HCT116 (cell line): Measurements from ENCODE around the gene GPN1. TPM values are rescaled to one million over a fixed set of nuclear protein-coding genes. Genes with fewer than 3 reads are reported as not detected.

ENCODE experiments used
- ATAC-seq: fragments of 200-7000 bp; cut with Tn5 transposase; 2 replicates; pipeline ENCODE4 v1.9.1; 2020; ENCODE audit warnings: mild to moderate bottlenecking, moderate library complexity
- BruUV-seq: library from RNA; stranded (reverse); fragments of 400-500 nt; replicated peaks from 2 replicates; lab custom pipeline; 2021; lab: Mats Ljungman, UMichigan
- CTCF ChIA-PET: fragments of 300-600 bp; sonication (Branson Sonifier 250); formaldehyde crosslinking; loops from one replicate; lab custom pipeline; 2021; ENCODE audit warnings: antibody characterized with exemption; lab: Charles Lee
- POLR2A ChIA-PET: fragments of 300-600, 350-600 bp; sonication (Branson Sonifier 250); formaldehyde crosslinking; loops from one replicate; lab custom pipeline; 2021; ENCODE audit warnings: antibody characterized with exemption; lab: Charles Lee
- RAD21 ChIA-PET, 2 experiments: fragments of 300-600 bp; sonication (Branson Sonifier 250); formaldehyde crosslinking; loops; one replicate each; lab custom pipeline; 2023; ENCODE audit warnings: low total read pairs in 2 of 2; ENCODE audit not compliant: uncharacterized antibody in 2 of 2, unreplicated experiment in 2 of 2, low non-redundant PET in 1 of 2; lab: Charles Lee
- DNase-seq: peaks from one replicate; pipeline ENCODE4 v3.0.0-alpha.2; 2010; ENCODE audit warnings: low read depth, low spot score
- H2AFZ ChIP-seq: fragments of 200-600 bp; shearing (Covaris generic), sonication (generic); 2 replicates; pipeline ENCODE4 v1.6.1; 2017; ENCODE audit warnings: low read depth, mixed run types, mixed read lengths, antibody characterized with exemption, low read length; ENCODE audit not compliant: poor library complexity, severe bottlenecking
- H3K27ac ChIP-seq: 2 replicates; pipeline ENCODE4 v1.5.1; 2012; ENCODE audit warnings: low read depth, low read length
- H3K27me3 ChIP-seq: fragments of 200-600 bp; sonication (generic); 2 replicates; pipeline ENCODE4 v1.6.1; 2016; ENCODE audit warnings: mixed run types, low read length, mixed read lengths; ENCODE audit not compliant: insufficient read depth
- H3K36me3 ChIP-seq, 2 experiments: fragments of 200-500 bp in 1 of 2; fragments of 200-600 bp in 1 of 2; sonication (Bioruptor generic) in 1 of 2; sonication (generic) in 1 of 2; 2 replicates each; pipeline versions ENCODE4 v1.5.1 to v1.6.1; 2014 to 2016; ENCODE audit warnings: low read length in 2 of 2, inconsistent platforms in 1 of 2, mixed read lengths in 1 of 2, mixed run types in 1 of 2; ENCODE audit not compliant: insufficient read depth in 2 of 2, control insufficient read depth in 1 of 2
- H3K4me1 ChIP-seq, 2 experiments: fragments of 200-600 bp in 1 of 2; sonication (generic) in 1 of 2; 2 replicates each; pipeline versions ENCODE4 v1.5.1 to v1.6.1; 2012 to 2017; ENCODE audit warnings: low read length in 2 of 2, inconsistent platforms in 1 of 2, mild to moderate bottlenecking in 1 of 2, mixed read lengths in 1 of 2, mixed run types in 1 of 2, moderate library complexity in 1 of 2; ENCODE audit not compliant: insufficient read depth in 2 of 2, control insufficient read depth in 1 of 2
- H3K4me2 ChIP-seq: fragments of 200-600 bp; sonication (generic); 2 replicates; pipeline ENCODE4 v1.6.1; 2017; ENCODE audit warnings: mixed run types, low read length, mixed read lengths
- H3K4me3 ChIP-seq, 2 experiments: fragments of 200-600 bp in 1 of 2; sonication (generic) in 1 of 2; replicated peaks in 1 of 2; 2 replicates each; pipeline ENCODE4 v1.5.1; 2011 to 2016; ENCODE audit warnings: low read length in 2 of 2, control low read depth in 1 of 2, low read depth in 1 of 2, mild to moderate bottlenecking in 1 of 2, mixed read lengths in 1 of 2, mixed run types in 1 of 2
- H3K79me2 ChIP-seq: fragments of 200-600 bp; sonication (generic); 2 replicates; pipeline ENCODE4 v1.6.1; 2017; ENCODE audit warnings: mild to moderate bottlenecking, mixed run types, low read length, moderate library complexity, mixed read lengths; ENCODE audit not compliant: insufficient read depth
- H3K9ac ChIP-seq: fragments of 200-600 bp; sonication (generic); 2 replicates; pipeline ENCODE4 v1.6.1; 2016; ENCODE audit warnings: low read length, mixed read lengths
- H3K9me2 ChIP-seq: fragments of 200-600 bp; sonication (generic), shearing (Covaris generic); 2 replicates; pipeline ENCODE4 v1.6.1; 2017; ENCODE audit warnings: mixed run types, mild to moderate bottlenecking, moderate library complexity; ENCODE audit not compliant: insufficient read depth
- H3K9me3 ChIP-seq, 2 experiments: fragments of 200-500 bp in 1 of 2; fragments of 200-600 bp in 1 of 2; sonication (Bioruptor generic) in 1 of 2; sonication (generic) in 1 of 2; 2 replicates each; pipeline ENCODE4 v1.6.1; 2014 to 2017; ENCODE audit warnings: low read length in 2 of 2, mixed read lengths in 2 of 2, inconsistent platforms in 1 of 2, low read depth in 1 of 2, mild to moderate bottlenecking in 1 of 2, mixed run types in 1 of 2, moderate library complexity in 1 of 2; ENCODE audit not compliant: control insufficient read depth in 1 of 2, insufficient read depth in 1 of 2
- H4K20me1 ChIP-seq: fragments of 200-600 bp; sonication (generic), shearing (Covaris generic); 2 replicates; pipeline ENCODE4 v1.6.1; 2017; ENCODE audit warnings: mixed run types, mild to moderate bottlenecking, moderate library complexity; ENCODE audit not compliant: insufficient read depth
- CTCF ChIP-seq, 3 experiments: fragments of 200-600 bp in 1 of 3; sonication (generic) in 1 of 3; IDR thresholded peaks in 2 of 3; conservative IDR thresholded peaks in 1 of 3; 2 replicates each; pipeline ENCODE4 v1.5.1; 2012 to 2017; ENCODE audit warnings: low read depth in 2 of 3, low read length in 2 of 3, antibody characterized with exemption in 1 of 3, borderline replicate concordance in 1 of 3, control low read depth in 1 of 3, mild to moderate bottlenecking in 1 of 3, mixed read lengths in 1 of 3, mixed run types in 1 of 3, moderate library complexity in 1 of 3; ENCODE audit not compliant: insufficient read depth in 1 of 3
- ELF1 ChIP-seq: IDR thresholded peaks from 2 replicates; pipeline ENCODE4 v1.6.1; 2012; ENCODE audit warnings: low read depth, borderline replicate concordance
- EZH2phosphoT487 ChIP-seq: fragments of 200-600 bp; IDR thresholded peaks from 2 replicates; pipeline ENCODE4 v1.6.1; 2018; ENCODE audit warnings: antibody characterized with exemption, borderline replicate concordance
- POLR2A ChIP-seq: IDR thresholded peaks from 2 replicates; pipeline ENCODE4 v1.7.0; 2011; ENCODE audit warnings: borderline replicate concordance; ENCODE audit not compliant: insufficient read depth, insufficient read length; ENCODE audit errors: extremely low read depth
- RAD21 ChIP-seq: IDR thresholded peaks from 2 replicates; pipeline ENCODE4 v1.6.1; 2012; ENCODE audit warnings: low read depth, mild to moderate bottlenecking
- SIN3A ChIP-seq: IDR thresholded peaks from 2 replicates; pipeline ENCODE4 v1.6.1; 2012; ENCODE audit warnings: low read depth
- SRF ChIP-seq: IDR thresholded peaks from 2 replicates; pipeline ENCODE4 v1.6.1; 2012; ENCODE audit warnings: low read depth
- YY1 ChIP-seq: IDR thresholded peaks from 2 replicates; pipeline ENCODE4 v1.6.1; 2011; ENCODE audit warnings: low read length, low read depth, moderate library complexity, mild to moderate bottlenecking; ENCODE audit not compliant: insufficient replicate concordance; ENCODE audit errors: extremely low read depth
- intact Hi-C: fragments of 100-400 bp; cut with micrococcal nuclease; formaldehyde crosslinking; loops from 2 replicates; pipeline ENCODE4 v1.10.0; 2022
- total RNA-seq: library from RNA; stranded (reverse); gene quantifications from one replicate; pipeline ENCODE4 v1.2.1, GENCODE V29; 2021; ENCODE audit not compliant: unreplicated experiment

The GPN1 gene
- total RNA-seq, 1 experiment from 2014 or later = 34.3 TPM

DNA sequence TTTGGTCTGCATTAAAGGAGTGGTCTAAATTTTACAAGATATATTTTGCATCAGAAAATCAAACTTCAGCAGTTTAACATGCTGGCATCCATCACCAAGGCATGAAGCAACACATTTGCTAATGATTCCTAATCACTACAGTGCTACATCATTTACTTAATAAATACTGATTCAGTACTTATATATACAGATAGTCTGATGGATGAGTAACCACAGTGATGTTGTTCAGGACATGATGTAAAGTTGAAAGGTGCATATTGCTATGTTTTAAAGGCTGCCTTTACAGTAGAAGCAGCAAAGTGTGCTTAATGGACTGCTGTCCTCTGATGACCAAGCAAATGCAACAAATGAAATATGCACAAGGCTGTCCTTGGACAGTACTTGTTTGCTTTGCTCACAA lies 23.5 kb downstream of the GPN1 start:
- Histone ChIP-seq H3K27me3 (no peaks in the 10 kb centered on the region), H3K27ac (no peak overlapping the region), H3K9me3 (no peaks in the 10 kb centered on the region), H3K9me2 (no peaks in the 10 kb centered on the region), H4K20me1 (no peaks in the 10 kb centered on the region), H3K4me1 (peaks cover 0 to 8% of the 10 kb centered on the region in 2 experiments; a peak in 1 of 4 replicates), H3K4me2 (no peak overlapping the region), H3K4me3 (no peak overlapping the region), H2AFZ (no peak overlapping the region), H3K9ac (no peak overlapping the region), H3K36me3 (peaks cover 32 to 35% of the 10 kb centered on the region in 2 experiments; a peak in 3 of 4 replicates), H3K79me2 (no peaks in the 10 kb centered on the region)
- no TSS peak for BruUV-seq
- no peak for ATAC-seq
- DNase-seq = no peak
- CTCF ChIA-PET = no interaction called here
- RAD21 ChIA-PET = no interaction called here
- intact Hi-C loops = no loop called here
- POLR2A ChIA-PET = no interaction called here
- TF ChIP-seq CTCF (IDR thresholded peaks at IDR 0.05 in 2 of 3, conservative IDR thresholded peaks at IDR 0.05 in 1 of 3; ENCODE audit: borderline replicate concordance in 1 of 3, insufficient read depth in 1 of 3, low read depth in 2 of 3, low read length in 2 of 3) (no peak), RAD21 (no peak), SRF (no peak), EZH2phosphoT487 (no peak), ELF1 (no peak), SIN3A (no peak), POLR2A (no peak)

DNA sequence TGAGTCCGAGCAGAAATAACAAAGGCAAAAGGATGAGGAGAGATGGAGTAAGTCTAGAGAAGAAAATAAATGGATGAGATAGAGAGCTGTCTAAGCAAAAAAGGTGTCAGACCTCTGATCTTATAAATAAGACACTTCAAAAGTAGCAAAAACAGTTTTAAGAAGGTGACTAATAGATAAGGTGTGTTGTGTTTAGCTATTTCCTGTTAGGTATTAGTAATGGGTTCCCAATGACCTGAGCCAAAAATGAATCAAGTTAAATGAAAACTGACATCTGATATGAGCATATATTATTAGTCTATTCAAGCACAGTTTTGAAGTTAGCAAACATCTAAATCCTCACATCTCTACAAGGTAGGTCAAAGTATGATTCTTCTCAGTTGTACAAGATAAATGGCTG lies 23.9 kb downstream of the GPN1 start:
- intact Hi-C loops = no loop called here
- Histone ChIP-seq H3K79me2 (no peaks in the 10 kb centered on the region), H4K20me1 (no peaks in the 10 kb centered on the region), H3K4me3 (no peak overlapping the region), H3K4me2 (no peak overlapping the region), H3K4me1 (peaks cover 0 to 8% of the 10 kb centered on the region in 2 experiments; a peak in 1 of 4 replicates), H3K9ac (no peak overlapping the region)
- RAD21 ChIA-PET = no interaction called here
- TF ChIP-seq CTCF (IDR thresholded peaks at IDR 0.05 in 2 of 3, conservative IDR thresholded peaks at IDR 0.05 in 1 of 3; ENCODE audit: borderline replicate concordance in 1 of 3, insufficient read depth in 1 of 3, low read depth in 2 of 3, low read length in 2 of 3) (no peak), YY1 (no peak)
- TF ChIP-seq, all 23 proteins: peak for 0
- no peak overlapping the region for H3K27ac ChIP-seq
- ChIA-PET CTCF (no interaction called here), POLR2A (no interaction called here)
- no peaks in the 10 kb centered on the region for H3K9me2 ChIP-seq
- no TSS peak for BruUV-seq
- ATAC-seq = no peak
- no peak overlapping the region for H2AFZ ChIP-seq
- H3K9me3 ChIP-seq = no peaks in the 10 kb centered on the region
- DNase-seq = no peak
- no peaks in the 10 kb centered on the region for H3K27me3 ChIP-seq
- H3K36me3 ChIP-seq = peaks cover 30 to 33% of the 10 kb centered on the region in 2 experiments; a peak in 3 of 4 replicates
